ENCODE data around the gene PRKG1. TPM values are rescaled to one million over a fixed set of nuclear protein-coding genes. Genes with fewer than 3 reads are reported as not detected.

PRKG1 gene
- total and polyA plus RNA-seq, 2 of the 8 experiments (the other 6 are each of a cell fraction or from before 2014, with no cell fraction given) = 4.2 to 15.2 TPM

DNA sequence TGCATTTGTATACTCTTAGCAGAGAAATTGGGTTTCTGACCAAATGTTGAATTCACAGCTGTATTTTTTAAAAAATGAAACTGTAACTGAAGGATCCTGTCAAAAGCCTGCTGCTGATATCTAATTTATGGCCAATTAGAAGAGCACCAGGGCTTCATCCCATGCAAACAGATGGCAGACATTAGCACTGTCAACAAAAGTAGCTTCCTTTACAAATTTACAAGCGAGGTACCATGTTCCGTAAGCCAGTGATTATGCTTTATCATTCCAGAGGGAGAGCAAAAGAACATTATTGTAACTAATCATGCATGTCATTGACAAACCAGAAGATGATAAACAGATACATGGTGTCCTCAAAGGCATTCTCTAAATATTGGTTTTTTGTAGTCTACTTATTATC, 1062.6 kb downstream of the PRKG1 start:
- no peak overlapping the region for H2BK15ac ChIP-seq (ENCODE audit: low read length)
- H2AK5ac ChIP-seq (ENCODE audit: low read depth, low read length) = no peak overlapping the region
- no peak overlapping the region for H3K4ac ChIP-seq (replicated peaks; ENCODE audit: insufficient read length, low read depth, low read length)
- H2BK120ac ChIP-seq (replicated peaks; ENCODE audit: low read depth, low read length) = no peak overlapping the region
- no peak for DNase-seq (ENCODE audit: low read depth in 1 of 2, low spot score in 2 of 2)
- no peak overlapping the region for H2AFZ ChIP-seq (ENCODE audit: low read length)
- no peak overlapping the region for H4K91ac ChIP-seq (replicated peaks; ENCODE audit: insufficient read length, low read length)
- no peak overlapping the region for H3K14ac ChIP-seq (ENCODE audit: insufficient read length)
- H4K20me1 ChIP-seq (replicated peaks in 1 of 2; ENCODE audit: control insufficient read depth in 1 of 2, insufficient read depth in 2 of 2, low read length in 2 of 2) = no peaks in the 10 kb centered on the region
- H2BK12ac ChIP-seq (ENCODE audit: low read depth, low read length) = no peak overlapping the region
- H3K27ac ChIP-seq (ENCODE audit: low read depth, low read length) = no peak overlapping the region
- no peak overlapping the region for H3K23ac ChIP-seq (ENCODE audit: insufficient read length)
- CTCF ChIA-PET (ENCODE audit: partially characterized antibody) = interaction anchor here (1.3 kb wide), 1 partner anchor 12 kb away, joined by 3 read pairs; no protein-coding TSS in a partner anchor
- H3K18ac ChIP-seq (ENCODE audit: extremely low read depth, low read length) = no peak overlapping the region
- WGBS, 2 experiments (ENCODE audit: extremely low coverage in 1 of 2, insufficient coverage in 1 of 2, insufficient read length in 1 of 2, insufficient replicate concordance in 2 of 2, low coverage in 1 of 2, low lambda C conversion rate in 2 of 2, missing lambda C conversion rate in 1 of 2) = 98% methylated on average over 2 of the region's 2 CpGs; no CpG with 5 or more reads in 1 of the 2 experiments
- H3K56ac ChIP-seq (replicated peaks; ENCODE audit: insufficient read length, low read depth, low read length) = no peak overlapping the region
- H3K4me2 ChIP-seq (ENCODE audit: insufficient read depth in 1 of 2, low read depth in 2 of 2, low read length in 2 of 2) = no peak overlapping the region
- H3K4me1 ChIP-seq (replicated peaks in 1 of 4; ENCODE audit: control insufficient read depth in 3 of 4, insufficient read depth in 4 of 4, low read length in 3 of 4) = no peaks in the 10 kb centered on the region
- no peak for FAIRE-seq
- H3K27me3 ChIP-seq (replicated peaks in 1 of 4; ENCODE audit: control insufficient read depth in 3 of 4, extremely low read depth in 1 of 4, insufficient read depth in 3 of 4, low read length in 3 of 4) = peaks cover 0 to 1% (median 0%) of the 10 kb centered on the region in 4 experiments; a peak in 1 of 7 replicates
- H3K79me2 ChIP-seq (ENCODE audit: control insufficient read depth in 1 of 2, insufficient read depth in 2 of 2, low read length in 2 of 2) = no peaks in the 10 kb centered on the region
- no peak overlapping the region for H2BK20ac ChIP-seq (ENCODE audit: low read length)
- H4K5ac ChIP-seq (ENCODE audit: insufficient read length, low read depth, low read length) = no peak overlapping the region
- no peak overlapping the region for H4K8ac ChIP-seq (ENCODE audit: extremely low read depth, insufficient read depth, low read length)
- no peak overlapping the region for H3K9ac ChIP-seq (replicated peaks in 1 of 4; ENCODE audit: extremely low read depth in 1 of 4, low read depth in 3 of 4, low read length in 3 of 4)
- TF ChIP-seq CBX5 (IDR thresholded peaks at IDR 0.05; ENCODE audit: low read depth, low read length) (no peak), SIRT6 (IDR thresholded peaks at IDR 0.05; ENCODE audit: low read length) (no peak), RFX5 (IDR thresholded peaks at IDR 0.05; ENCODE audit: borderline replicate concordance, low read depth, low read length) (no peak), TAF1 (IDR thresholded peaks at IDR 0.05; ENCODE audit: low read depth, low read length) (no peak), JUN (IDR thresholded peaks at IDR 0.05; ENCODE audit: low read depth, low read length) (no peak), KDM5A (IDR thresholded peaks at IDR 0.05; ENCODE audit: low read length) (no peak), CEBPB (IDR thresholded peaks at IDR 0.05; ENCODE audit: low read depth, low read length) (no peak), SP4 (IDR thresholded peaks at IDR 0.05; ENCODE audit: low read length) (no peak), RBBP5 (IDR thresholded peaks at IDR 0.05; ENCODE audit: borderline replicate concordance, low read depth, low read length) (no peak), CHD2 (IDR thresholded peaks at IDR 0.05; ENCODE audit: low read length) (no peak), ZNF274 (IDR thresholded peaks at IDR 0.05; ENCODE audit: borderline replicate concordance, extremely low read depth, low read length) (no peak)
- no peak overlapping the region for H2BK5ac ChIP-seq (ENCODE audit: low read depth, low read length)
- POLR2A ChIA-PET (ENCODE audit: partially characterized antibody) = no interaction called here
- H3K79me1 ChIP-seq (ENCODE audit: low read depth, low read length) = no peaks in the 10 kb centered on the region
- H3K36me3 ChIP-seq (ENCODE audit: control insufficient read depth in 2 of 4, insufficient read depth in 4 of 4, low read length in 3 of 4) = no peaks in the 10 kb centered on the region
- no peak overlapping the region for H3K4me3 ChIP-seq (ENCODE audit: extremely low read depth in 1 of 4, insufficient read depth in 2 of 4, low read depth in 3 of 4, low read length in 4 of 4)
- no peaks in the 10 kb centered on the region for H3K9me3 ChIP-seq (ENCODE audit: insufficient read depth in 2 of 2, low read depth in 1 of 2, low read length in 1 of 2)
- H3K23me2 ChIP-seq (ENCODE audit: low read depth, low read length) = no peaks in the 10 kb centered on the region; the same call in 1 of the 2 replicates

All from H1 (cell line).